ENCODE data around the gene IL15RA.
"Not testable (repeated sequence)": the region's sequence is repeated elsewhere in the genome, so short reads cannot be mapped to it uniquely, and the experiment has no call there.

Gene IL15RA

GRCh38 chr10:5968681-5969453 is 8.5 kb downstream of the IL15RA start:
- no peak for DNase-seq

GRCh38 chr10:5968037-5968680 is 9.2 kb downstream of the IL15RA start:
- no peak for DNase-seq

- DNase-seq = no peak
Measured at GRCh38 chr10:5965266-5965665, 12.1 kb downstream of the IL15RA start.

GRCh38 chr10:5964736-5965135 is 12.6 kb downstream of the IL15RA start:
- DNase-seq = no peak

GRCh38 chr10:5963591-5963990 is 13.8 kb downstream of the IL15RA start:
- DNase-seq = no peak

GRCh38 chr10:5963071-5963470 is 14.3 kb downstream of the IL15RA start:
- DNase-seq = no peak

GRCh38 chr10:5962358-5962940 is 14.9 kb downstream of the IL15RA start:
- not testable (repeated sequence) for DNase-seq

- no peak for DNase-seq
Measured at GRCh38 chr10:5961405-5962100, 15.8 kb downstream of the IL15RA start.

- DNase-seq = not testable (repeated sequence)
Measured at GRCh38 chr10:5960973-5961275, 16.4 kb downstream of the IL15RA start.

GRCh38 chr10:5960070-5960972 is 17.0 kb downstream of the IL15RA start:
- DNase-seq = no peak

- DNase-seq = no peak
Measured at GRCh38 chr10:5959581-5960069, 17.7 kb downstream of the IL15RA start.

- DNase-seq = no peak
Measured at GRCh38 chr10:5959142-5959541, 18.2 kb downstream of the IL15RA start.

GRCh38 chr10:5958675-5959074 is 18.7 kb downstream of the IL15RA start:
- DNase-seq = no peak

- no peak for DNase-seq
Measured at GRCh38 chr10:5958077-5958476, 19.3 kb downstream of the IL15RA start.

GRCh38 chr10:5956146-5956936 is 21.0 kb downstream of the IL15RA start:
- no peak for DNase-seq

- no peak for DNase-seq
Measured at GRCh38 chr10:5953676-5954075, 23.7 kb downstream of the IL15RA start.

GRCh38 chr10:5952731-5953385 is 24.5 kb downstream of the IL15RA start:
- no peak for DNase-seq

- no peak for DNase-seq
Measured at GRCh38 chr10:5951721-5952407, 25.5 kb downstream of the IL15RA start.

- DNase-seq = no peak
Measured at GRCh38 chr10:5951167-5951711, 26.1 kb downstream of the IL15RA start.

All from activated gamma-delta T cell (primary cell).